GM23338 (cell line): ENCODE measurements around the gene BCAR3. TPM values are rescaled to one million over a fixed set of nuclear protein-coding genes. Genes with fewer than 3 reads are reported as not detected.

Experiments
- ATAC-seq: fragments of 200-7000 bp; cut with Tn5 transposase; 3 replicates; pipeline ENCODE4 v1.9.1; 2020
- DNase-seq: peaks from one replicate; pipeline ENCODE4 v3.0.0-alpha.2; 2015; ENCODE audit warnings: low spot score
- H2AFZ ChIP-seq: fragments of 200-600 bp; sonication (generic); 2 replicates; pipeline ENCODE4 v1.8.0; 2016; ENCODE audit warnings: antibody characterized with exemption, mild to moderate bottlenecking, moderate library complexity
- H3F3A ChIP-seq: fragments of 200-600 bp; sonication (generic); replicated peaks from 2 replicates; pipeline ENCODE4 v1.8.0; 2017; ENCODE audit warnings: antibody characterized with exemption, mixed run types, low read depth
- H3K27ac ChIP-seq: fragments of 200-600 bp; sonication (generic); 2 replicates; pipeline ENCODE4 v1.6.1; 2016; ENCODE audit warnings: low read depth
- H3K27me3 ChIP-seq: fragments of 200-600 bp; sonication (generic); 2 replicates; pipeline ENCODE4 v1.8.0; 2016; ENCODE audit warnings: mild to moderate bottlenecking, mixed run types, moderate library complexity; ENCODE audit not compliant: insufficient read depth
- H3K36me3 ChIP-seq: fragments of 200-600 bp; sonication (generic); 2 replicates; pipeline ENCODE4 v1.8.0; 2016; ENCODE audit warnings: mild to moderate bottlenecking; ENCODE audit not compliant: insufficient read depth
- H3K4me1 ChIP-seq: fragments of 200-600 bp; sonication (generic); 2 replicates; pipeline ENCODE4 v1.8.0; 2016; ENCODE audit warnings: mild to moderate bottlenecking, moderate library complexity; ENCODE audit not compliant: insufficient read depth
- H3K4me2 ChIP-seq: fragments of 200-600 bp; sonication (generic); 2 replicates; pipeline ENCODE4 v1.7.1; 2017; ENCODE audit warnings: mixed run types
- H3K4me3 ChIP-seq: fragments of 200-600 bp; sonication (generic); 2 replicates; pipeline ENCODE4 v1.6.1; 2016; ENCODE audit warnings: mixed run types
- H3K79me2 ChIP-seq: fragments of 200-600 bp; sonication (generic); replicated peaks from 2 replicates; pipeline ENCODE4 v1.8.0; 2017; ENCODE audit warnings: mild to moderate bottlenecking; ENCODE audit not compliant: insufficient read depth
- H3K9me2 ChIP-seq: fragments of 200-600 bp; sonication (generic); 2 replicates; pipeline ENCODE4 v1.8.0; 2017; ENCODE audit not compliant: insufficient read depth
- H4K20me1 ChIP-seq: fragments of 200-600 bp; sonication (generic); replicated peaks from 2 replicates; pipeline ENCODE4 v1.8.0; 2017; ENCODE audit warnings: mild to moderate bottlenecking; ENCODE audit not compliant: insufficient read depth
- H3K27ac Mint-ChIP-seq: 2 replicates; pipeline ENCODE4 v1.8.0; 2020; ENCODE audit warnings: inconsistent platforms, mild to moderate bottlenecking, moderate library complexity, mixed read lengths
- H3K27me3 Mint-ChIP-seq: 3 replicates; pipeline ENCODE4 v1.8.0; 2022; ENCODE audit warnings: low read depth, mild to moderate bottlenecking, moderate library complexity, mixed read lengths, inconsistent platforms; ENCODE audit not compliant: insufficient read depth, poor library complexity
- H3K36me3 Mint-ChIP-seq: 3 replicates; pipeline ENCODE4 v1.8.0; 2021; ENCODE audit warnings: low read depth, mild to moderate bottlenecking, inconsistent platforms, moderate library complexity, mixed read lengths
- H3K4me1 Mint-ChIP-seq: 3 replicates; pipeline ENCODE4 v1.8.0; 2020; ENCODE audit warnings: mild to moderate bottlenecking, inconsistent platforms, mixed read lengths
- H3K4me3 Mint-ChIP-seq: 3 replicates; pipeline ENCODE4 v1.8.0; 2021; ENCODE audit warnings: moderate library complexity, mild to moderate bottlenecking, inconsistent platforms, mixed read lengths
- H3K9me3 Mint-ChIP-seq: 3 replicates; pipeline ENCODE4 v1.8.0; 2020; ENCODE audit warnings: moderate library complexity, mild to moderate bottlenecking, inconsistent platforms, mixed read lengths
- EZH2 ChIP-seq: fragments of 200-600 bp; sonication (generic); IDR thresholded peaks from one replicate; pipeline ENCODE4 v1.8.0; 2017; ENCODE audit warnings: antibody characterized with exemption, mild to moderate bottlenecking, low read depth; ENCODE audit not compliant: unreplicated experiment
- JUNB ChIP-seq: IDR thresholded peaks from one replicate; pipeline ENCODE4 v1.6.1; 2016; ENCODE audit warnings: antibody characterized with exemption; ENCODE audit not compliant: unreplicated experiment
- NANOG ChIP-seq: IDR thresholded peaks from 2 replicates; pipeline ENCODE4 v1.6.1; 2016; ENCODE audit warnings: antibody characterized with exemption, borderline replicate concordance
- ZNF114 ChIP-seq: fragments of 250-450 bp; sonication (Bioruptor Pico); IDR thresholded peaks from 2 replicates; pipeline ENCODE4 v1.5.0; 2020; ENCODE audit warnings: mild to moderate bottlenecking, moderate library complexity
- ZNF331 ChIP-seq: fragments of 250-450 bp; sonication (Bioruptor Pico); IDR thresholded peaks from 2 replicates; pipeline ENCODE4 v1.5.0; 2020; ENCODE audit warnings: low read depth, mild to moderate bottlenecking, moderate library complexity
- polyA plus RNA-seq: library from polyadenylated mRNA; unstranded; fragments of >200 nt; fragmentation: Nextera tagmentation; extraction: Ambion mirVana; gene quantifications from 2 replicates; pipeline ENCODE4 v1.2.1, GENCODE V29; 2016
- total RNA-seq: library from RNA; depleted of rRNA; stranded (reverse); fragments of >200 nt; shearing (Covaris generic); gene quantifications from 2 replicates; pipeline ENCODE4 v1.2.3, GENCODE V29; 2014
- TF ChIP-seq, protein P1 (sequence below): fragments of 250-450 bp; sonication (Bioruptor Pico); IDR thresholded peaks from 2 replicates; pipeline ENCODE4 v1.5.0; 2020; ENCODE audit warnings: mild to moderate bottlenecking, moderate library complexity
- TF ChIP-seq, protein P2 (sequence below), 2 experiments: fragments of 200-600 bp in 1 of 2; sonication (generic) in 1 of 2; conservative IDR thresholded peaks; 2 replicates each; pipeline versions ENCODE4 v1.5.1 to v1.6.1; 2016 to 2017; ENCODE audit warnings: antibody characterized with exemption in 2 of 2, low read depth in 2 of 2, mild to moderate bottlenecking in 2 of 2, moderate library complexity in 1 of 2

Gene BCAR3
- total and polyA plus RNA-seq, 2 experiments from 2014 or later = 5.5 to 9.7 TPM

DNA sequence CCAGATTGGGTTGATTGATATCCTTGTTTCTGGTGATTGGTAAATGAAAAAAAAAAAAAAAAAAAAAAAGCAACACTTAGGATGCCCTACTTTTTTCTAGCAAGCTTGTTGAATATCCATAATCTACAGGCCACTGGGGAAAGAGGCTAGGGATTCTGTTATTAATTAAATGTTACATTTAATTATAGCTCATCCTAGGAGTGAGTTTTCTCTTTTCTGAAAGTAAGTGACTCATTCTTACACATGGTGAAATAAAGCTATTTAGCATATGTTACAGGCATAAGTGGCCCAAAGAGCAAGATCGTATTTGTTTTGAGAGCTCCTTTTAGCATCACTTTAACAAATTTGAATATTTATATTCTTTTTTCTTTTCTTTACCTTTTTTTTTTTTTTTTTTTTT lies 139.2 kb downstream of the BCAR3 start (continued):
- TF ChIP-seq ZNF114 (no peak), EZH2 (no peak), ZNF331 (CRISPR knock-in tag) (no peak), JUNB (no peak), NANOG (no peak)
- TF ChIP-seq, protein P1, sequence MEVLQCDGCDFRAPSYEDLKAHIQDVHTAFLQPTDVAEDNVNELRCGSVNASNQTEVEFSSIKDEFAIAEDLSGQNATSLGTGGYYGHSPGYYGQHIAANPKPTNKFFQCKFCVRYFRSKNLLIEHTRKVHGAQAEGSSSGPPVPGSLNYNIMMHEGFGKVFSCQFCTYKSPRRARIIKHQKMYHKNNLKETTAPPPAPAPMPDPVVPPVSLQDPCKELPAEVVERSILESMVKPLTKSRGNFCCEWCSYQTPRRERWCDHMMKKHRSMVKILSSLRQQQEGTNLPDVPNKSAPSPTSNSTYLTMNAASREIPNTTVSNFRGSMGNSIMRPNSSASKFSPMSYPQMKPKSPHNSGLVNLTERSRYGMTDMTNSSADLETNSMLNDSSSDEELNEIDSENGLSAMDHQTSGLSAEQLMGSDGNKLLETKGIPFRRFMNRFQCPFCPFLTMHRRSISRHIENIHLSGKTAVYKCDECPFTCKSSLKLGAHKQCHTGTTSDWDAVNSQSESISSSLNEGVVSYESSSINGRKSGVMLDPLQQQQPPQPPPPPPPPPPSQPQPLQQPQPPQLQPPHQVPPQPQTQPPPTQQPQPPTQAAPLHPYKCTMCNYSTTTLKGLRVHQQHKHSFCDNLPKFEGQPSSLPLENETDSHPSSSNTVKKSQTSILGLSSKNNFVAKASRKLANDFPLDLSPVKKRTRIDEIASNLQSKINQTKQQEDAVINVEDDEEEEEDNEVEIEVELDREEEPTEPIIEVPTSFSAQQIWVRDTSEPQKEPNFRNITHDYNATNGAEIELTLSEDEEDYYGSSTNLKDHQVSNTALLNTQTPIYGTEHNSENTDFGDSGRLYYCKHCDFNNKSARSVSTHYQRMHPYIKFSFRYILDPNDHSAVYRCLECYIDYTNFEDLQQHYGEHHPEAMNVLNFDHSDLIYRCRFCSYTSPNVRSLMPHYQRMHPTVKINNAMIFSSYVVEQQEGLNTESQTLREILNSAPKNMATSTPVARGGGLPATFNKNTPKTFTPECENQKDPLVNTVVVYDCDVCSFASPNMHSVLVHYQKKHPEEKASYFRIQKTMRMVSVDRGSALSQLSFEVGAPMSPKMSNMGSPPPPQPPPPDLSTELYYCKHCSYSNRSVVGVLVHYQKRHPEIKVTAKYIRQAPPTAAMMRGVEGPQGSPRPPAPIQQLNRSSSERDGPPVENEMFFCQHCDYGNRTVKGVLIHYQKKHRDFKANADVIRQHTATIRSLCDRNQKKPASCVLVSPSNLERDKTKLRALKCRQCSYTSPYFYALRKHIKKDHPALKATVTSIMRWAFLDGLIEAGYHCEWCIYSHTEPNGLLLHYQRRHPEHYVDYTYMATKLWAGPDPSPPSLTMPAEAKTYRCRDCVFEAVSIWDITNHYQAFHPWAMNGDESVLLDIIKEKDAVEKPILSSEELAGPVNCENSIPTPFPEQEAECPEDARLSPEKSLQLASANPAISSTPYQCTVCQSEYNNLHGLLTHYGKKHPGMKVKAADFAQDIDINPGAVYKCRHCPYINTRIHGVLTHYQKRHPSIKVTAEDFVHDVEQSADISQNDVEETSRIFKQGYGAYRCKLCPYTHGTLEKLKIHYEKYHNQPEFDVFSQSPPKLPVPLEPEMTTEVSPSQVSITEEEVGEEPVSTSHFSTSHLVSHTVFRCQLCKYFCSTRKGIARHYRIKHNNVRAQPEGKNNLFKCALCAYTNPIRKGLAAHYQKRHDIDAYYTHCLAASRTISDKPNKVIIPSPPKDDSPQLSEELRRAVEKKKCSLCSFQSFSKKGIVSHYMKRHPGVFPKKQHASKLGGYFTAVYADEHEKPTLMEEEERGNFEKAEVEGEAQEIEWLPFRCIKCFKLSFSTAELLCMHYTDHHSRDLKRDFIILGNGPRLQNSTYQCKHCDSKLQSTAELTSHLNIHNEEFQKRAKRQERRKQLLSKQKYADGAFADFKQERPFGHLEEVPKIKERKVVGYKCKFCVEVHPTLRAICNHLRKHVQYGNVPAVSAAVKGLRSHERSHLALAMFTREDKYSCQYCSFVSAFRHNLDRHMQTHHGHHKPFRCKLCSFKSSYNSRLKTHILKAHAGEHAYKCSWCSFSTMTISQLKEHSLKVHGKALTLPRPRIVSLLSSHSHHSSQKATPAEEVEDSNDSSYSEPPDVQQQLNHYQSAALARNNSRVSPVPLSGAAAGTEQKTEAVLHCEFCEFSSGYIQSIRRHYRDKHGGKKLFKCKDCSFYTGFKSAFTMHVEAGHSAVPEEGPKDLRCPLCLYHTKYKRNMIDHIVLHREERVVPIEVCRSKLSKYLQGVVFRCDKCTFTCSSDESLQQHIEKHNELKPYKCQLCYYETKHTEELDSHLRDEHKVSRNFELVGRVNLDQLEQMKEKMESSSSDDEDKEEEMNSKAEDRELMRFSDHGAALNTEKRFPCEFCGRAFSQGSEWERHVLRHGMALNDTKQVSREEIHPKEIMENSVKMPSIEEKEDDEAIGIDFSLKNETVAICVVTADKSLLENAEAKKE (CRISPR knock-in tag) = no peak

DNA sequence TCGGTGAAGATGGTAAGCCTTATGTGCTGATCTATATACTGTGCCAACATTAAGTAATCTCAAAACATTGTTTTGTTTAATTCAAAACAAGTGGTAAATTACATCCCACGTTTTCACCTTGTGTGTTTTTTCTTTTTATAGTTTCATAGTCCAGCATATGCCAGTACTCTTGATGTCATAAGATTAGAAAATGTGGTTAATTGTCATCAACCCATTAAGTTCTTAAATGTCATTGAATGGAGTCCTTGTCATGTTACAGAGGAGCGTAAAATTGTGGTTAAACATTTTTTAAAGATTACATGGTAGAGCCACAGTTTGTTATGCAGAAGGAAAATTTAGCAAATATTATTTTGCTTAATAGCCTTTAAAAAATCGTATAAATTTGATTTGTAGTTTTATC lies 140.6 kb downstream of the BCAR3 start:
- ATAC-seq = no peak
- H3K36me3 Mint-ChIP-seq = peaks cover 9% of the 10 kb centered on the region; the same call in 2 of the 3 replicates
- Histone ChIP-seq H3K27me3 (no peaks in the 10 kb centered on the region), H4K20me1 (no peaks in the 10 kb centered on the region; the same call in 1 of the 2 replicates), H3K36me3 (peaks cover 4% of the 10 kb centered on the region; the same call in 1 of the 2 replicates), H3K4me1 (peaks cover 16% of the 10 kb centered on the region; the same call in 1 of the 2 replicates), H2AFZ (no peak overlapping the region), H3K27ac (no peak overlapping the region), H3K4me3 (no peak overlapping the region), H3K4me2 (no peak overlapping the region), H3K9me2 (no peaks in the 10 kb centered on the region), H3F3A (no peaks in the 10 kb centered on the region), H3K79me2 (no peaks in the 10 kb centered on the region; the same call in 1 of the 2 replicates)
- H3K9me3 Mint-ChIP-seq = no peaks in the 10 kb centered on the region
- H3K27ac Mint-ChIP-seq = peak overlapping the region; percentile 31; the same call in 1 of the 2 replicates
- H3K4me3 Mint-ChIP-seq = no peak overlapping the region
- TF ChIP-seq ZNF114 (no peak), ZNF331 (CRISPR knock-in tag) (no peak), JUNB (no peak)
- TF ChIP-seq, protein P2, sequence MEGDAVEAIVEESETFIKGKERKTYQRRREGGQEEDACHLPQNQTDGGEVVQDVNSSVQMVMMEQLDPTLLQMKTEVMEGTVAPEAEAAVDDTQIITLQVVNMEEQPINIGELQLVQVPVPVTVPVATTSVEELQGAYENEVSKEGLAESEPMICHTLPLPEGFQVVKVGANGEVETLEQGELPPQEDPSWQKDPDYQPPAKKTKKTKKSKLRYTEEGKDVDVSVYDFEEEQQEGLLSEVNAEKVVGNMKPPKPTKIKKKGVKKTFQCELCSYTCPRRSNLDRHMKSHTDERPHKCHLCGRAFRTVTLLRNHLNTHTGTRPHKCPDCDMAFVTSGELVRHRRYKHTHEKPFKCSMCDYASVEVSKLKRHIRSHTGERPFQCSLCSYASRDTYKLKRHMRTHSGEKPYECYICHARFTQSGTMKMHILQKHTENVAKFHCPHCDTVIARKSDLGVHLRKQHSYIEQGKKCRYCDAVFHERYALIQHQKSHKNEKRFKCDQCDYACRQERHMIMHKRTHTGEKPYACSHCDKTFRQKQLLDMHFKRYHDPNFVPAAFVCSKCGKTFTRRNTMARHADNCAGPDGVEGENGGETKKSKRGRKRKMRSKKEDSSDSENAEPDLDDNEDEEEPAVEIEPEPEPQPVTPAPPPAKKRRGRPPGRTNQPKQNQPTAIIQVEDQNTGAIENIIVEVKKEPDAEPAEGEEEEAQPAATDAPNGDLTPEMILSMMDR (conservative IDR thresholded peaks at IDR 0.05; ENCODE audit: low read depth in 2 of 2) = no peak
- peaks cover 3% of the 10 kb centered on the region for H3K27me3 Mint-ChIP-seq
- peaks cover 13% of the 10 kb centered on the region for H3K4me1 Mint-ChIP-seq
- DNase-seq = no peak
